GM23338 (cell line): Measurements from ENCODE around the gene C4orf51. TPM values are rescaled to one million over a fixed set of nuclear protein-coding genes. Genes with fewer than 3 reads are reported as not detected.

Source experiments
- ATAC-seq: fragments of 200-7000 bp; cut with Tn5 transposase; 3 replicates; pipeline ENCODE4 v1.9.1; 2020
- DNase-seq: peaks from one replicate; pipeline ENCODE4 v3.0.0-alpha.2; 2015; ENCODE audit warnings: low spot score
- H2AFZ ChIP-seq: fragments of 200-600 bp; sonication (generic); 2 replicates; pipeline ENCODE4 v1.8.0; 2016; ENCODE audit warnings: antibody characterized with exemption, mild to moderate bottlenecking, moderate library complexity
- H3F3A ChIP-seq: fragments of 200-600 bp; sonication (generic); replicated peaks from 2 replicates; pipeline ENCODE4 v1.8.0; 2017; ENCODE audit warnings: antibody characterized with exemption, mixed run types, low read depth
- H3K27ac ChIP-seq: fragments of 200-600 bp; sonication (generic); 2 replicates; pipeline ENCODE4 v1.6.1; 2016; ENCODE audit warnings: low read depth
- H3K27me3 ChIP-seq: fragments of 200-600 bp; sonication (generic); 2 replicates; pipeline ENCODE4 v1.8.0; 2016; ENCODE audit warnings: mild to moderate bottlenecking, mixed run types, moderate library complexity; ENCODE audit not compliant: insufficient read depth
- H3K36me3 ChIP-seq: fragments of 200-600 bp; sonication (generic); 2 replicates; pipeline ENCODE4 v1.8.0; 2016; ENCODE audit warnings: mild to moderate bottlenecking; ENCODE audit not compliant: insufficient read depth
- H3K4me1 ChIP-seq: fragments of 200-600 bp; sonication (generic); 2 replicates; pipeline ENCODE4 v1.8.0; 2016; ENCODE audit warnings: mild to moderate bottlenecking, moderate library complexity; ENCODE audit not compliant: insufficient read depth
- H3K4me2 ChIP-seq: fragments of 200-600 bp; sonication (generic); 2 replicates; pipeline ENCODE4 v1.7.1; 2017; ENCODE audit warnings: mixed run types
- H3K4me3 ChIP-seq: fragments of 200-600 bp; sonication (generic); 2 replicates; pipeline ENCODE4 v1.6.1; 2016; ENCODE audit warnings: mixed run types
- H3K79me2 ChIP-seq: fragments of 200-600 bp; sonication (generic); replicated peaks from 2 replicates; pipeline ENCODE4 v1.8.0; 2017; ENCODE audit warnings: mild to moderate bottlenecking; ENCODE audit not compliant: insufficient read depth
- H3K9me2 ChIP-seq: fragments of 200-600 bp; sonication (generic); 2 replicates; pipeline ENCODE4 v1.8.0; 2017; ENCODE audit not compliant: insufficient read depth
- H4K20me1 ChIP-seq: fragments of 200-600 bp; sonication (generic); replicated peaks from 2 replicates; pipeline ENCODE4 v1.8.0; 2017; ENCODE audit warnings: mild to moderate bottlenecking; ENCODE audit not compliant: insufficient read depth
- H3K27ac Mint-ChIP-seq: 2 replicates; pipeline ENCODE4 v1.8.0; 2020; ENCODE audit warnings: inconsistent platforms, mild to moderate bottlenecking, moderate library complexity, mixed read lengths
- H3K27me3 Mint-ChIP-seq: 3 replicates; pipeline ENCODE4 v1.8.0; 2022; ENCODE audit warnings: low read depth, mild to moderate bottlenecking, moderate library complexity, mixed read lengths, inconsistent platforms; ENCODE audit not compliant: insufficient read depth, poor library complexity
- H3K36me3 Mint-ChIP-seq: 3 replicates; pipeline ENCODE4 v1.8.0; 2021; ENCODE audit warnings: low read depth, mild to moderate bottlenecking, inconsistent platforms, moderate library complexity, mixed read lengths
- H3K4me1 Mint-ChIP-seq: 3 replicates; pipeline ENCODE4 v1.8.0; 2020; ENCODE audit warnings: mild to moderate bottlenecking, inconsistent platforms, mixed read lengths
- H3K4me3 Mint-ChIP-seq: 3 replicates; pipeline ENCODE4 v1.8.0; 2021; ENCODE audit warnings: moderate library complexity, mild to moderate bottlenecking, inconsistent platforms, mixed read lengths
- H3K9me3 Mint-ChIP-seq: 3 replicates; pipeline ENCODE4 v1.8.0; 2020; ENCODE audit warnings: moderate library complexity, mild to moderate bottlenecking, inconsistent platforms, mixed read lengths
- CREB1 ChIP-seq: fragments of 250-450 bp; sonication (Bioruptor Pico); IDR thresholded peaks from 2 replicates; pipeline ENCODE4 v1.5.0; 2020; ENCODE audit warnings: low read depth, mild to moderate bottlenecking, moderate library complexity
- EZH2phosphoT487 ChIP-seq: fragments of 200-600 bp; sonication (generic); IDR thresholded peaks from one replicate; pipeline ENCODE4 v1.8.1; 2018; ENCODE audit warnings: antibody characterized with exemption; ENCODE audit not compliant: unreplicated experiment
- NANOG ChIP-seq: IDR thresholded peaks from 2 replicates; pipeline ENCODE4 v1.6.1; 2016; ENCODE audit warnings: antibody characterized with exemption, borderline replicate concordance
- POLR2AphosphoS5 ChIP-seq: IDR thresholded peaks from 2 replicates; pipeline ENCODE4 v1.6.1; 2016; ENCODE audit warnings: antibody characterized with exemption, low read depth
- ZNF114 ChIP-seq: fragments of 250-450 bp; sonication (Bioruptor Pico); IDR thresholded peaks from 2 replicates; pipeline ENCODE4 v1.5.0; 2020; ENCODE audit warnings: mild to moderate bottlenecking, moderate library complexity
- ZNF331 ChIP-seq: fragments of 250-450 bp; sonication (Bioruptor Pico); IDR thresholded peaks from 2 replicates; pipeline ENCODE4 v1.5.0; 2020; ENCODE audit warnings: low read depth, mild to moderate bottlenecking, moderate library complexity
- polyA plus RNA-seq: library from polyadenylated mRNA; unstranded; fragments of >200 nt; fragmentation: Nextera tagmentation; extraction: Ambion mirVana; gene quantifications from 2 replicates; pipeline ENCODE4 v1.2.1, GENCODE V29; 2016
- total RNA-seq: library from RNA; depleted of rRNA; stranded (reverse); fragments of >200 nt; shearing (Covaris generic); gene quantifications from 2 replicates; pipeline ENCODE4 v1.2.3, GENCODE V29; 2014
- TF ChIP-seq, protein P1 (sequence below), 2 experiments: fragments of 200-600 bp in 1 of 2; sonication (generic) in 1 of 2; conservative IDR thresholded peaks; 2 replicates each; pipeline versions ENCODE4 v1.5.1 to v1.6.1; 2016 to 2017; ENCODE audit warnings: antibody characterized with exemption in 2 of 2, low read depth in 2 of 2, mild to moderate bottlenecking in 2 of 2, moderate library complexity in 1 of 2
- TF ChIP-seq, protein P2 (sequence below): fragments of 250-450 bp; sonication (Bioruptor Pico); IDR thresholded peaks from 2 replicates; pipeline ENCODE4 v1.5.0; 2020; ENCODE audit warnings: mild to moderate bottlenecking, moderate library complexity
- TF ChIP-seq, protein P3 (sequence below): IDR thresholded peaks from one replicate; pipeline ENCODE4 v1.6.1; 2018; ENCODE audit warnings: antibody characterized with exemption; ENCODE audit not compliant: unreplicated experiment

Gene C4orf51
- total and polyA plus RNA-seq, 2 experiments from 2014 or later = not detected

DNA sequence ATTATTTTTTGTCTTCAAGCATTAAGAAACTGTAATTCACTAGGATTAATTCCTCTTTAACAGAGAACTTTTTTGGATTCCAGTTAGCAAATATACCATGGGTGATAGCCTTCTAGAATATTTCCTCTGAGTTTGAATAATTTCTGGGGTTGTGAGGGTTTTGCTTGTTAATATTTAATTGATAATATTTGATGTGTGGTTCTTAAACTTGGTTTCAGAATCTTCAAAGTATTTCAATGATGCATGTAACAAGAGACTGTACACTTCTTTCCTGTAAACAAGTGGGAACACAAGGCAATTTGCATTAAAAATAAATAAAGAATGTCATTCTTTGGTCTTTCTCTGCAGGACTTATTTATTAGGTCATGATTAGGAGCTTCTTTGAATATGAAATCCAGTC is 9.5 kb upstream of the C4orf51 start:
- H3K36me3 Mint-ChIP-seq = no peaks in the 10 kb centered on the region
- H3K4me3 ChIP-seq = no peak overlapping the region

More for the DNA sequence above, 9.5 kb upstream of the C4orf51 start:
- TF ChIP-seq ZNF114 (CRISPR knock-in tag) (no peak), EZH2phosphoT487 (no peak), POLR2AphosphoS5 (no peak), NANOG (no peak), CREB1 (CRISPR knock-in tag) (no peak), ZNF331 (CRISPR knock-in tag) (no peak)
- TF ChIP-seq, protein P1, sequence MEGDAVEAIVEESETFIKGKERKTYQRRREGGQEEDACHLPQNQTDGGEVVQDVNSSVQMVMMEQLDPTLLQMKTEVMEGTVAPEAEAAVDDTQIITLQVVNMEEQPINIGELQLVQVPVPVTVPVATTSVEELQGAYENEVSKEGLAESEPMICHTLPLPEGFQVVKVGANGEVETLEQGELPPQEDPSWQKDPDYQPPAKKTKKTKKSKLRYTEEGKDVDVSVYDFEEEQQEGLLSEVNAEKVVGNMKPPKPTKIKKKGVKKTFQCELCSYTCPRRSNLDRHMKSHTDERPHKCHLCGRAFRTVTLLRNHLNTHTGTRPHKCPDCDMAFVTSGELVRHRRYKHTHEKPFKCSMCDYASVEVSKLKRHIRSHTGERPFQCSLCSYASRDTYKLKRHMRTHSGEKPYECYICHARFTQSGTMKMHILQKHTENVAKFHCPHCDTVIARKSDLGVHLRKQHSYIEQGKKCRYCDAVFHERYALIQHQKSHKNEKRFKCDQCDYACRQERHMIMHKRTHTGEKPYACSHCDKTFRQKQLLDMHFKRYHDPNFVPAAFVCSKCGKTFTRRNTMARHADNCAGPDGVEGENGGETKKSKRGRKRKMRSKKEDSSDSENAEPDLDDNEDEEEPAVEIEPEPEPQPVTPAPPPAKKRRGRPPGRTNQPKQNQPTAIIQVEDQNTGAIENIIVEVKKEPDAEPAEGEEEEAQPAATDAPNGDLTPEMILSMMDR (conservative IDR thresholded peaks at IDR 0.05; ENCODE audit: low read depth in 2 of 2) = no peak
- TF ChIP-seq, protein P2, sequence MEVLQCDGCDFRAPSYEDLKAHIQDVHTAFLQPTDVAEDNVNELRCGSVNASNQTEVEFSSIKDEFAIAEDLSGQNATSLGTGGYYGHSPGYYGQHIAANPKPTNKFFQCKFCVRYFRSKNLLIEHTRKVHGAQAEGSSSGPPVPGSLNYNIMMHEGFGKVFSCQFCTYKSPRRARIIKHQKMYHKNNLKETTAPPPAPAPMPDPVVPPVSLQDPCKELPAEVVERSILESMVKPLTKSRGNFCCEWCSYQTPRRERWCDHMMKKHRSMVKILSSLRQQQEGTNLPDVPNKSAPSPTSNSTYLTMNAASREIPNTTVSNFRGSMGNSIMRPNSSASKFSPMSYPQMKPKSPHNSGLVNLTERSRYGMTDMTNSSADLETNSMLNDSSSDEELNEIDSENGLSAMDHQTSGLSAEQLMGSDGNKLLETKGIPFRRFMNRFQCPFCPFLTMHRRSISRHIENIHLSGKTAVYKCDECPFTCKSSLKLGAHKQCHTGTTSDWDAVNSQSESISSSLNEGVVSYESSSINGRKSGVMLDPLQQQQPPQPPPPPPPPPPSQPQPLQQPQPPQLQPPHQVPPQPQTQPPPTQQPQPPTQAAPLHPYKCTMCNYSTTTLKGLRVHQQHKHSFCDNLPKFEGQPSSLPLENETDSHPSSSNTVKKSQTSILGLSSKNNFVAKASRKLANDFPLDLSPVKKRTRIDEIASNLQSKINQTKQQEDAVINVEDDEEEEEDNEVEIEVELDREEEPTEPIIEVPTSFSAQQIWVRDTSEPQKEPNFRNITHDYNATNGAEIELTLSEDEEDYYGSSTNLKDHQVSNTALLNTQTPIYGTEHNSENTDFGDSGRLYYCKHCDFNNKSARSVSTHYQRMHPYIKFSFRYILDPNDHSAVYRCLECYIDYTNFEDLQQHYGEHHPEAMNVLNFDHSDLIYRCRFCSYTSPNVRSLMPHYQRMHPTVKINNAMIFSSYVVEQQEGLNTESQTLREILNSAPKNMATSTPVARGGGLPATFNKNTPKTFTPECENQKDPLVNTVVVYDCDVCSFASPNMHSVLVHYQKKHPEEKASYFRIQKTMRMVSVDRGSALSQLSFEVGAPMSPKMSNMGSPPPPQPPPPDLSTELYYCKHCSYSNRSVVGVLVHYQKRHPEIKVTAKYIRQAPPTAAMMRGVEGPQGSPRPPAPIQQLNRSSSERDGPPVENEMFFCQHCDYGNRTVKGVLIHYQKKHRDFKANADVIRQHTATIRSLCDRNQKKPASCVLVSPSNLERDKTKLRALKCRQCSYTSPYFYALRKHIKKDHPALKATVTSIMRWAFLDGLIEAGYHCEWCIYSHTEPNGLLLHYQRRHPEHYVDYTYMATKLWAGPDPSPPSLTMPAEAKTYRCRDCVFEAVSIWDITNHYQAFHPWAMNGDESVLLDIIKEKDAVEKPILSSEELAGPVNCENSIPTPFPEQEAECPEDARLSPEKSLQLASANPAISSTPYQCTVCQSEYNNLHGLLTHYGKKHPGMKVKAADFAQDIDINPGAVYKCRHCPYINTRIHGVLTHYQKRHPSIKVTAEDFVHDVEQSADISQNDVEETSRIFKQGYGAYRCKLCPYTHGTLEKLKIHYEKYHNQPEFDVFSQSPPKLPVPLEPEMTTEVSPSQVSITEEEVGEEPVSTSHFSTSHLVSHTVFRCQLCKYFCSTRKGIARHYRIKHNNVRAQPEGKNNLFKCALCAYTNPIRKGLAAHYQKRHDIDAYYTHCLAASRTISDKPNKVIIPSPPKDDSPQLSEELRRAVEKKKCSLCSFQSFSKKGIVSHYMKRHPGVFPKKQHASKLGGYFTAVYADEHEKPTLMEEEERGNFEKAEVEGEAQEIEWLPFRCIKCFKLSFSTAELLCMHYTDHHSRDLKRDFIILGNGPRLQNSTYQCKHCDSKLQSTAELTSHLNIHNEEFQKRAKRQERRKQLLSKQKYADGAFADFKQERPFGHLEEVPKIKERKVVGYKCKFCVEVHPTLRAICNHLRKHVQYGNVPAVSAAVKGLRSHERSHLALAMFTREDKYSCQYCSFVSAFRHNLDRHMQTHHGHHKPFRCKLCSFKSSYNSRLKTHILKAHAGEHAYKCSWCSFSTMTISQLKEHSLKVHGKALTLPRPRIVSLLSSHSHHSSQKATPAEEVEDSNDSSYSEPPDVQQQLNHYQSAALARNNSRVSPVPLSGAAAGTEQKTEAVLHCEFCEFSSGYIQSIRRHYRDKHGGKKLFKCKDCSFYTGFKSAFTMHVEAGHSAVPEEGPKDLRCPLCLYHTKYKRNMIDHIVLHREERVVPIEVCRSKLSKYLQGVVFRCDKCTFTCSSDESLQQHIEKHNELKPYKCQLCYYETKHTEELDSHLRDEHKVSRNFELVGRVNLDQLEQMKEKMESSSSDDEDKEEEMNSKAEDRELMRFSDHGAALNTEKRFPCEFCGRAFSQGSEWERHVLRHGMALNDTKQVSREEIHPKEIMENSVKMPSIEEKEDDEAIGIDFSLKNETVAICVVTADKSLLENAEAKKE (CRISPR knock-in tag) = no peak
- TF ChIP-seq, protein P3, sequence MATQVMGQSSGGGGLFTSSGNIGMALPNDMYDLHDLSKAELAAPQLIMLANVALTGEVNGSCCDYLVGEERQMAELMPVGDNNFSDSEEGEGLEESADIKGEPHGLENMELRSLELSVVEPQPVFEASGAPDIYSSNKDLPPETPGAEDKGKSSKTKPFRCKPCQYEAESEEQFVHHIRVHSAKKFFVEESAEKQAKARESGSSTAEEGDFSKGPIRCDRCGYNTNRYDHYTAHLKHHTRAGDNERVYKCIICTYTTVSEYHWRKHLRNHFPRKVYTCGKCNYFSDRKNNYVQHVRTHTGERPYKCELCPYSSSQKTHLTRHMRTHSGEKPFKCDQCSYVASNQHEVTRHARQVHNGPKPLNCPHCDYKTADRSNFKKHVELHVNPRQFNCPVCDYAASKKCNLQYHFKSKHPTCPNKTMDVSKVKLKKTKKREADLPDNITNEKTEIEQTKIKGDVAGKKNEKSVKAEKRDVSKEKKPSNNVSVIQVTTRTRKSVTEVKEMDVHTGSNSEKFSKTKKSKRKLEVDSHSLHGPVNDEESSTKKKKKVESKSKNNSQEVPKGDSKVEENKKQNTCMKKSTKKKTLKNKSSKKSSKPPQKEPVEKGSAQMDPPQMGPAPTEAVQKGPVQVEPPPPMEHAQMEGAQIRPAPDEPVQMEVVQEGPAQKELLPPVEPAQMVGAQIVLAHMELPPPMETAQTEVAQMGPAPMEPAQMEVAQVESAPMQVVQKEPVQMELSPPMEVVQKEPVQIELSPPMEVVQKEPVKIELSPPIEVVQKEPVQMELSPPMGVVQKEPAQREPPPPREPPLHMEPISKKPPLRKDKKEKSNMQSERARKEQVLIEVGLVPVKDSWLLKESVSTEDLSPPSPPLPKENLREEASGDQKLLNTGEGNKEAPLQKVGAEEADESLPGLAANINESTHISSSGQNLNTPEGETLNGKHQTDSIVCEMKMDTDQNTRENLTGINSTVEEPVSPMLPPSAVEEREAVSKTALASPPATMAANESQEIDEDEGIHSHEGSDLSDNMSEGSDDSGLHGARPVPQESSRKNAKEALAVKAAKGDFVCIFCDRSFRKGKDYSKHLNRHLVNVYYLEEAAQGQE = no peak
- Mint-ChIP-seq H3K4me1 (no peaks in the 10 kb centered on the region), H3K9me3 (no peaks in the 10 kb centered on the region), H3K27ac (no peak overlapping the region), H3K4me3 (no peak overlapping the region), H3K27me3 (peaks cover 3% of the 10 kb centered on the region)
- Histone ChIP-seq H3K4me1 (peaks cover 4% of the 10 kb centered on the region; the same call in 1 of the 2 replicates), H4K20me1 (no peaks in the 10 kb centered on the region), H3K9me2 (no peaks in the 10 kb centered on the region), H3K4me2 (no peak overlapping the region), H3K27me3 (no peaks in the 10 kb centered on the region), H2AFZ (peak overlapping the region; percentile 25; the same call in 1 of the 2 replicates), H3F3A (no peaks in the 10 kb centered on the region), H3K79me2 (no peaks in the 10 kb centered on the region), H3K36me3 (no peaks in the 10 kb centered on the region), H3K27ac (no peak overlapping the region)
- DNase-seq (no peak), ATAC-seq (no peak)
